C4-2B (cell line): Measurements from ENCODE around the gene ARHGAP10.
"Not testable (repeated sequence)": the region's sequence is repeated elsewhere in the genome, so short reads cannot be mapped to it uniquely, and the experiment has no call there.

Experiments used
- H3K27ac ChIP-seq: fragments of 450-650 bp; 2 replicates; pipeline ENCODE4 v1.5.1; 2017
- ZFX ChIP-seq: fragments of 450-650 bp; IDR thresholded peaks from 2 replicates; pipeline ENCODE4 v1.6.1; 2017
- TF ChIP-seq, protein P1 (sequence below): fragments of 450-650 bp; conservative IDR thresholded peaks from 2 replicates; pipeline ENCODE4 v1.5.1; 2017; ENCODE audit warnings: mild to moderate bottlenecking

Gene ARHGAP10

DNA sequence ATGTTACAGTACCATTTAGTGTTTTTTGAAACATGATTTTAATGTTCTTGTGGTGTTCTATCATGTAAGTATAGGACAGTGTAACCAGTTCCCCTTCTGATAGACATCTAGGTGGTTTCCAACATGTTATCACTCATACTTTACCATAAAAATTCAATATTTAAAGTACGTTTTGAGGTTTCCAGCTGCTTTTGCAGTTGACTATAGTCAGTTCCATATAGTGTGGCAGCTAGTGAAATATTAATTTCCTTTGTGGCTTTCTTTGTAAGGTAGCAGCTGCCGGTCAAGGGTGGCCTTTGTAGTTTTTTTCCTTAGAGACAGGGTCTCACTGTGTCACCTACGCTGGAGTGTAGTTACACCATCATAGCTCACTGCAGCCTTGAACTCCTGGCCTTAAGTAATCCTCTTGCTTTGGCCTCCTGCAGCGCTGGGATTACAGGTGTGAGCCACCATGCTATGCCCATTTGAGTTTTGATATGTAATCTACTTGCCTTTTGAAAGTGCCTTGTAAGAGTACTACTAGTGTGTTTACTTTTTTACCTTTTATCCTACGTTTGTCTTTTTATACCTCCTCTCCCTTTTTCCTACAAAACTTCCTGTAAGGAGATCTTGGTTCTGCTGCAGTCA is 63.0 kb downstream of the ARHGAP10 start:
- no peak overlapping the region for H3K27ac ChIP-seq
- TF ChIP-seq ZFX = no peak
- TF ChIP-seq, protein P1, sequence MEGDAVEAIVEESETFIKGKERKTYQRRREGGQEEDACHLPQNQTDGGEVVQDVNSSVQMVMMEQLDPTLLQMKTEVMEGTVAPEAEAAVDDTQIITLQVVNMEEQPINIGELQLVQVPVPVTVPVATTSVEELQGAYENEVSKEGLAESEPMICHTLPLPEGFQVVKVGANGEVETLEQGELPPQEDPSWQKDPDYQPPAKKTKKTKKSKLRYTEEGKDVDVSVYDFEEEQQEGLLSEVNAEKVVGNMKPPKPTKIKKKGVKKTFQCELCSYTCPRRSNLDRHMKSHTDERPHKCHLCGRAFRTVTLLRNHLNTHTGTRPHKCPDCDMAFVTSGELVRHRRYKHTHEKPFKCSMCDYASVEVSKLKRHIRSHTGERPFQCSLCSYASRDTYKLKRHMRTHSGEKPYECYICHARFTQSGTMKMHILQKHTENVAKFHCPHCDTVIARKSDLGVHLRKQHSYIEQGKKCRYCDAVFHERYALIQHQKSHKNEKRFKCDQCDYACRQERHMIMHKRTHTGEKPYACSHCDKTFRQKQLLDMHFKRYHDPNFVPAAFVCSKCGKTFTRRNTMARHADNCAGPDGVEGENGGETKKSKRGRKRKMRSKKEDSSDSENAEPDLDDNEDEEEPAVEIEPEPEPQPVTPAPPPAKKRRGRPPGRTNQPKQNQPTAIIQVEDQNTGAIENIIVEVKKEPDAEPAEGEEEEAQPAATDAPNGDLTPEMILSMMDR = no peak

GRCh38 chr4:147799057-147799456 is 67.2 kb downstream of the ARHGAP10 start:
- not testable (repeated sequence) for H3K27ac ChIP-seq

DNA sequence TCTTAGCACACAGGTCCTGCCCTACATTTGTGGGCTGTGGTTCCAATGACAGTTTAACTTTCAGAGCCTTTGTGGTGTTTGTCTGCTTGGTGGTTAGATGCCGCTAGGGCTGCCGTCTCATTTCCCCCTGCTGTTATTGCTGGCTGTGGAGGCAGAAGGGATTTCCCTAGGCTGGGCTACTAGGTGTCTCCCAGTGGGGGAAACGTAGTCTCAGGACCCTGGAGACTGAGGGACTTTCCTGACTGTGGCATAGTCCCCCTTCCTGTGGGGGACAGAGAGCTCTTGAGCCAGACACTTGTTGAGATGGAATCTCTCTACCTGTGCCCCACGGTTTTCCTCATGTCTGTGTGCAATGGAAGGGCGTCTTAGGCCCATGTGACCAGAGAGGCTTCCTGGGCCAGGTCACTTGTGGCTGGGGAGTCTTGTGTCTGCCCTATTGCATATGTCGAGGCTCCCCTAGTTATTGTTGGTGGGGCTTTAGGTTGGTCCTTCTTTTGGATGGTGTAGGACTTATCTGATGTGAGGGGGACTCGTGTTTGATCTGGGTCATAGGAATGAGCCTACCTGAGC is 68.2 kb downstream of the ARHGAP10 start:
- no peak overlapping the region for H3K27ac ChIP-seq
- TF ChIP-seq, protein P1 = no peak
- TF ChIP-seq ZFX = no peak

DNA sequence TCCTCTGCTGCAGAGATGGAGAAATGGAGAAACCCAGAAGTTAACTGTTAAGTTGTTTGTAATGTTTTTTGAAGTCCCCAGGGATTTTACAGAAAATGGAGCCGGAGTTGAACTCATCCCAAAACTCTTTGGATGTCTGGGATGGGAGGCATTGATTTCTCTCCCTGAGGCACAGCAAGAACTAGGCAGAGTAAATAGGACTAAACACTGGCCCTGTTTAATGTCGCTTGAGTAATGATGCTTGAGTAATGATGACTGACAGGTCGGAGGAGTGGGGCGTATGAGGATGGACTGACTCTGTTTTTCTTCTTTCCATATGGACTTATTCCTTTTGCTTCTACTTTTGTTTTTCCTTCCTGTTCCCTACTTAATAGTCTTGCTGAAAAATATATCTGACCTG is 69.9 kb downstream of the ARHGAP10 start:
- H3K27ac ChIP-seq = no peak overlapping the region
- no peak for TF ChIP-seq ZFX
- TF ChIP-seq, protein P1 = no peak

- TF ChIP-seq ZFX = no peak
- TF ChIP-seq, protein P1 = no peak
- H3K27ac ChIP-seq = no peak overlapping the region
Observed at GRCh38 chr4:147802346-147802745, 70.5 kb downstream of the ARHGAP10 start.

DNA sequence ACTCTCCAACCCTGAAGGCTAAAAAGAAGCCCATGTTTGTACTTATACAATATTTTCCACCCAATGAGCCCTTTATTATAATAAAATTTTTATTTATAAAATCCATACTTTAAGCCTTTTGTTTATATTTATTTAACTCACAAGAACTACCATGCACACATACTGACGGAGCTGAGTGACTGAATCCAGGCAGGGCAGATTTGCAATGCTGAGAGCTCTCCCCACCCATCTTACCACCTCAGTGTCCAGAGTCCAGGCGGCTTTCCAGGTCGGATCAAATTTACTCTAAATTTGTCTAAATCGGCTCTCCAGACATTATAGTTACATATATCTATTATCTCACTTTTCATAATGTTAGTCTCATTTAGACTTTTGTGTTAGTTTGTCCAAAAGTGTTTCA is 74.1 kb downstream of the ARHGAP10 start:
- no peak overlapping the region for H3K27ac ChIP-seq
- no peak for TF ChIP-seq ZFX
- TF ChIP-seq, protein P1 = no peak

- no peak overlapping the region for H3K27ac ChIP-seq
- no peak for TF ChIP-seq ZFX
- TF ChIP-seq, protein P1 = no peak
Observed at GRCh38 chr4:147808447-147808846, 76.6 kb downstream of the ARHGAP10 start.

GRCh38 chr4:147809211-147809610 is 77.3 kb downstream of the ARHGAP10 start:
- H3K27ac ChIP-seq = no peak overlapping the region
- TF ChIP-seq, protein P1 = no peak
- no peak for TF ChIP-seq ZFX
